ENCODE data around the gene ZNF317. TPM values are rescaled to one million over a fixed set of nuclear protein-coding genes. Genes with fewer than 3 reads are reported as not detected.

Gene ZNF317
- total and polyA plus RNA-seq, 2 of the 13 experiments (the other 11 are each of a cell fraction or from before 2014, with no cell fraction given): 14.0 to 27.9 TPM

DNA sequence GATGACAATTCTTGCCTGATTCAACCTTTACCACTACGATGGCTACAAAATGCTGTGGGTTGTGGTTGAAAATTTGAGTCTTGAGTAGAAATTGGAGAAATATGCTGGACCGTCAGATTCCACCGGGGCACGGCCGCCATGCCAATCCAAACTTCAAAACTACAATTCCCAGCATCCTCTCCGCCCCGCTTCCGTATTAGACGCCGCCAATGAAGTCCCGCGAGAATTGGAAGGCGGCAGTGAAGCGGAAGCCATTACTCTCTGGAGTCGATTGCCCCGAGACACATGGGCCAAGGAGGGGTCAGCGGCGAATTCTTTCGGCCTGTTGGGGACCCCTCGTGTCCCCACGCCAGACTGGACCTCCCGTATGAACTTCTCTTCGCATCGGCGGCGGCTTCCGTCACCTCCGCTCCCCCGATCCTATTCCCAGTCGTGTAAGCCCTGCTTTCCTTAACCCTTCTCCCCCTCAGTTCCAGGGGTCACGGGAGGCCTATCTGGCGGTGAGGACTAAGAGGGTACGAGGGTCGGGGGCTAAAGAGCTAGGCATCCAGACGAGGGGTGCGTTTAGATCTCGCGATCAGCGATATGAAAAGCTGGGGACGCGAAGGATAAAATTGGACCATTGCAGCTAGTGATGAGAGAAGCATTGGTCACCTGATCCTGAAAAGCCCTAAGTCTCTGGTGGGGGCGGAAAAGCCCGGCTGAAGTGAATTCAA lies at the start of gene ZNF317 (continued):
- TF ChIP-seq, protein P1, sequence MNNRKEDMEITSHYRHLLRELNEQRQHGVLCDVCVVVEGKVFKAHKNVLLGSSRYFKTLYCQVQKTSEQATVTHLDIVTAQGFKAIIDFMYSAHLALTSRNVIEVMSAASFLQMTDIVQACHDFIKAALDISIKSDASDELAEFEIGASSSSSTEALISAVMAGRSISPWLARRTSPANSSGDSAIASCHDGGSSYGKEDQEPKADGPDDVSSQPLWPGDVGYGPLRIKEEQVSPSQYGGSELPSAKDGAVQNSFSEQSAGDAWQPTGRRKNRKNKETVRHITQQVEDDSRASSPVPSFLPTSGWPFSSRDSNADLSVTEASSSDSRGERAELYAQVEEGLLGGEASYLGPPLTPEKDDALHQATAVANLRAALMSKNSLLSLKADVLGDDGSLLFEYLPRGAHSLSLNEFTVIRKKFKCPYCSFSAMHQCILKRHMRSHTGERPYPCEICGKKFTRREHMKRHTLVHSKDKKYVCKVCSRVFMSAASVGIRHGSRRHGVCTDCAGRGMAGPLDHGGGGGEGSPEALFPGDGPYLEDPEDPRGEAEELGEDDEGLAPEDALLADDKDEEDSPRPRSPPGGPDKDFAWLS (CRISPR knock-in tag; IDR thresholded peaks at IDR 0.05; ENCODE audit: borderline replicate concordance): no peak
- TF ChIP-seq CAMTA2 (CRISPR knock-in tag; IDR thresholded peaks at IDR 0.05; ENCODE audit: borderline replicate concordance) (peak; percentile 63; the same call in 1 of the 2 replicates), ZSCAN9 (CRISPR knock-in tag; IDR thresholded peaks at IDR 0.05; ENCODE audit: borderline replicate concordance) (0 out of 2 replicates have a peak, but pooled peaks have one; percentile 53), MED1 (CRISPR knock-in tag; IDR thresholded peaks at IDR 0.05) (peak; percentile 38; the same call in 1 of the 2 replicates), AKAP8 (CRISPR knock-in tag; IDR thresholded peaks at IDR 0.05) (no peak), ZNF468 (CRISPR knock-in tag; IDR thresholded peaks at IDR 0.05) (no peak), REPIN1 (CRISPR knock-in tag; IDR thresholded peaks at IDR 0.05; ENCODE audit: borderline replicate concordance, low read depth) (peak; percentile 75), SNAPC2 (CRISPR knock-in tag; IDR thresholded peaks at IDR 0.05) (no peak), ATF1 (CRISPR knock-in tag; IDR thresholded peaks at IDR 0.05) (peak; percentile 77), ZFYVE20 (CRISPR knock-in tag; IDR thresholded peaks at IDR 0.05; ENCODE audit: borderline replicate concordance, low read depth) (no peak), ZSCAN22 (CRISPR knock-in tag; IDR thresholded peaks at IDR 0.05) (no peak), ZNF431 (CRISPR knock-in tag; IDR thresholded peaks at IDR 0.05; ENCODE audit: borderline replicate concordance, low read depth) (peak; percentile 81; the same call in 1 of the 2 replicates), ZNF547 (CRISPR knock-in tag; IDR thresholded peaks at IDR 0.05) (peak; percentile 74), ZNF605 (CRISPR knock-in tag; IDR thresholded peaks at IDR 0.05) (peak; percentile 88), MEF2D (CRISPR knock-in tag; IDR thresholded peaks at IDR 0.05) (peak; percentile 66), NFE2L2 (IDR thresholded peaks at IDR 0.05; ENCODE audit: low read length) (no peak), HMG20A (CRISPR knock-in tag; IDR thresholded peaks at IDR 0.05; ENCODE audit: borderline replicate concordance) (no peak), YEATS4 (CRISPR knock-in tag; IDR thresholded peaks at IDR 0.05; ENCODE audit: borderline replicate concordance) (peak; percentile 87; the same call in 1 of the 2 replicates), FIP1L1 (IDR thresholded peaks at IDR 0.05; ENCODE audit: borderline replicate concordance, insufficient read depth, low read depth, low read length) (no peak), ZNF180 (CRISPR knock-in tag; IDR thresholded peaks at IDR 0.05; ENCODE audit: borderline replicate concordance, low read depth) (no peak), SATB2 (CRISPR knock-in tag; IDR thresholded peaks at IDR 0.05) (peak; percentile 73; the same call in 1 of the 2 replicates), RAD51 (IDR thresholded peaks at IDR 0.05; ENCODE audit: borderline replicate concordance) (0 out of 2 replicates have a peak, but pooled peaks have one; percentile 15), POLR2AphosphoS5 (IDR thresholded peaks at IDR 0.05; ENCODE audit: low read depth, low read length) (peak; percentile 95), SRSF1 (optimal IDR thresholded peaks at IDR 0.05; ENCODE audit: low read depth, low read length) (peak; percentile 77), ZNF12 (CRISPR knock-in tag; IDR thresholded peaks at IDR 0.05) (peak; percentile 40; the same call in 1 of the 2 replicates), ZNF572 (CRISPR knock-in tag; IDR thresholded peaks at IDR 0.05) (peak; percentile 71; the same call in 1 of the 2 replicates)
- TF ChIP-seq, protein P2, sequence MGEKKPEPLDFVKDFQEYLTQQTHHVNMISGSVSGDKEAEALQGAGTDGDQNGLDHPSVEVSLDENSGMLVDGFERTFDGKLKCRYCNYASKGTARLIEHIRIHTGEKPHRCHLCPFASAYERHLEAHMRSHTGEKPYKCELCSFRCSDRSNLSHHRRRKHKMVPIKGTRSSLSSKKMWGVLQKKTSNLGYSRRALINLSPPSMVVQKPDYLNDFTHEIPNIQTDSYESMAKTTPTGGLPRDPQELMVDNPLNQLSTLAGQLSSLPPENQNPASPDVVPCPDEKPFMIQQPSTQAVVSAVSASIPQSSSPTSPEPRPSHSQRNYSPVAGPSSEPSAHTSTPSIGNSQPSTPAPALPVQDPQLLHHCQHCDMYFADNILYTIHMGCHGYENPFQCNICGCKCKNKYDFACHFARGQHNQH (CRISPR knock-in tag; IDR thresholded peaks at IDR 0.05): peak; percentile 73; the same call in 1 of the 2 replicates
- TF ChIP-seq, protein P3, sequence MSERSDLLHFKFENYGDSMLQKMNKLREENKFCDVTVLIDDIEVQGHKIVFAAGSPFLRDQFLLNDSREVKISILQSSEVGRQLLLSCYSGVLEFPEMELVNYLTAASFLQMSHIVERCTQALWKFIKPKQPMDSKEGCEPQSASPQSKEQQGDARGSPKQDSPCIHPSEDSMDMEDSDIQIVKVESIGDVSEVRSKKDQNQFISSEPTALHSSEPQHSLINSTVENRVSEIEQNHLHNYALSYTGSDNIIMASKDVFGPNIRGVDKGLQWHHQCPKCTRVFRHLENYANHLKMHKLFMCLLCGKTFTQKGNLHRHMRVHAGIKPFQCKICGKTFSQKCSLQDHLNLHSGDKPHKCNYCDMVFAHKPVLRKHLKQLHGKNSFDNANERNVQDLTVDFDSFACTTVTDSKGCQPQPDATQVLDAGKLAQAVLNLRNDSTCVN (CRISPR knock-in tag; IDR thresholded peaks at IDR 0.05; ENCODE audit: borderline replicate concordance): peak; percentile 53; the same call in 1 of the 2 replicates

Measured in HepG2 (cell line).